NOMO-1 (cell line): ENCODE measurements around the gene C4BPA.

Experiments
- DNase-seq, 2 experiments: peaks; one replicate each; lab custom pipeline; 2025; ENCODE audit not compliant: unreplicated experiment in 2 of 2; lab: John Stamatoyannopoulos, UW

Gene C4BPA

DNA sequence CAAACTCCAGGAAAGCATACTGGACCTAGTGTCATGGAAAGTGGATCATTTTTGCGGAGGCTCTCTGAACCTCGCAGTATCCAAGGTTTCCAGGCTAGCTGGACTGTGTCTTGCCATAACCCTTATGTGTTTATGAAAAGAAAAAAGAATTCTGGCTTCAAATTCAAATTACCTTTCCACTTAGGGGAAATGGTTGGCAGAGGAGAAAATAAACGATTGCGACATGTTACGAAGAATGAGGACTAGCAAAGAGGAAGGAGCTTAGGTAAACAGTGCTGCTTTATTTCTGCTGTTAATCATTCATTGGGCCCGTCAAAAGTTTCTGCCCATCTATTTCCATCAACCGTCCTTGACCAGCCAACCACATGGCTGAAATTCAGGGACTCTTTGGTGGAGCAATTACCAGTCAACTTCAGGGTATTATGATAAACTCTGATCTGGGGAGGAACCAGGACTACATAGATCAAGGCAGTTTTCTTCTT, at the start of gene C4BPA:
Gene C4BPA (plus strand): TSS at position 342 of the 482 bp plus-strand sequence. CDS start 8,793 bp downstream, outside the sequence.
- peak; percentile 67 to 83 for DNase-seq

DNA sequence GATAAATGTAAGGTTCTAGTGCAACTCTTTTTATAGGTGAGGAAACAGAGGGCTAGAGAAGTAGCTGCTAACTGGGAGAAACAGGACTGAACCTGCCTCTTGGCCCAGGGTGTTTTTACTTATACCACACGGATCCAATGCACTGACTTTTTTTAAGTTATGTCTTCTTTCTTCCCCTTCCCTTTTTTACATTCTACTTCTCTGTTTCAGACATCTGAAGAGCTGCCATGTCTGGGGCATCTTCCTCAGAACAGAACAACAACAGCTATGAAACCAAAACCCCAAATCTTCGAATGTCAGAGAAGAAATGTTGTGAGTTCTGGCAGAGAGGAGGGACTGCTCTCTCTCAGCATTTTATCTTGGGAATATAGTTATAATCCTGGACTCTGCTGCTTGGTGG, 49.5 kb upstream of the C4BPA start:
- DNase-seq, result peak in 1 of 2 experiments; percentile 72

- DNase-seq, result no peak
Observed at GRCh38 chr1:207055386-207056001, 48.5 kb upstream of the C4BPA start.

- no peak for DNase-seq
Observed at GRCh38 chr1:207056673-207057072, 47.4 kb upstream of the C4BPA start.

DNA sequence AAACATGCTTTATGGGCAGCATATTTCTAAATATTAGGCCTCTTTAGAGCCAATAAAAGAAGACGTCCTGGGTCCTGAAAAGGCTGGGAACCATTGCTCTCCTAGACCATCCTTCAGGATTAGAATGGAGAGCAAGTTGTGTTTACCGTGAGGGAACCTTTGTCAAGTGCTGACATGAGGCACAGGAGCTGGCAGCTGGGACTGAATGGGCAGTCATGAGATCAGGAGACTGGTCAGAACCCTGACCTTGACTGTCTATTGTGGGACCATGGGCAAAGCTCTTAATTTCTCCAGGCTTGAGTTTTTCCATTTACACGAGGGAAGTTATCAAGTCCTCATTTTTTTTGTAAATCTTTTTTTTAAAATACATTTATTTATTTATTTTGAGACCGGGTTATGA, 45.8 kb upstream of the C4BPA start:
- DNase-seq, result no peak

- no peak for DNase-seq
Observed at GRCh38 chr1:207058878-207059867, 44.9 kb upstream of the C4BPA start.

DNA sequence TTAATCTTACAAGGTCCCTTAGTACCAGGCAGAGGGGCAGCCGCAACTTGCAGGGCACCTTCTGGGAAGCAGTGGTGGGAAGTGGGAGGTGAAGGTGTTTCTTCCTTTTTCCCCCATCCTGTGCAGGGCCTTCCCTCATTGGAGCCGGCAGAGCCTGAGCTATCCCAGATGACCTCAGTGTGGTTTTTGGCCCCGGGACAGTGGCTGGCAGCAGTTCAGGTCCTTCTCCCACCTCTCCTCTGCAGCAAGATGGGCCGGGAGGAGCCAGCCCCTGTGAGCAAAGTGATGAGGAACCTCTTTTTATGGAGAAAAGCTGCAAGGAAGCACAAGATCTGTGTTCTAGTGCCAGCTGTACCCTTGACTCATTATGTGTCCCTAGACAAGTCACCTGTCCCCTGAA, 44.2 kb upstream of the C4BPA start:
- no peak for DNase-seq

DNA sequence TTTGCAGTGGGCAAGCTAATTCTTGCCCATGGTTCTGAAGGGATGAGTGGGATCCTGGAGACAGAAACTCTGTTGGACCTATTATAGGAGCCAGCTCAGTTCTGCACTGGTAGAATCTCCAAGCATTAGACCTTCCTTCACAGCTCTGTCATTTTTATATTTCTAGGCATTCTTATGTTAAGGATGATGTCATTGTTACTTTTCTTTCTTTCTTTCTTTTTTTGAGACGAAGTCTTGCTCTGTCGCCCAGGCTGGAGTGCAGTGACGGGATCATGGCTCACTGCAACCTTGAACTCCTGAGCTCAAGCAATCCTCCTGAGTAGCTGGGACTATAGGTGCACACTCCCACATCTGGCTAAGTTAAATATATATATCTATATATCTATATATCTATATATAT, 43.4 kb upstream of the C4BPA start:
- no peak for DNase-seq

- DNase-seq, result no peak
Observed at GRCh38 chr1:207062058-207062457, 42.0 kb upstream of the C4BPA start.

- no peak for DNase-seq
Observed at GRCh38 chr1:207063014-207063413, 41.0 kb upstream of the C4BPA start.

- no peak for DNase-seq
Observed at GRCh38 chr1:207064561-207064960, 39.5 kb upstream of the C4BPA start.

DNA sequence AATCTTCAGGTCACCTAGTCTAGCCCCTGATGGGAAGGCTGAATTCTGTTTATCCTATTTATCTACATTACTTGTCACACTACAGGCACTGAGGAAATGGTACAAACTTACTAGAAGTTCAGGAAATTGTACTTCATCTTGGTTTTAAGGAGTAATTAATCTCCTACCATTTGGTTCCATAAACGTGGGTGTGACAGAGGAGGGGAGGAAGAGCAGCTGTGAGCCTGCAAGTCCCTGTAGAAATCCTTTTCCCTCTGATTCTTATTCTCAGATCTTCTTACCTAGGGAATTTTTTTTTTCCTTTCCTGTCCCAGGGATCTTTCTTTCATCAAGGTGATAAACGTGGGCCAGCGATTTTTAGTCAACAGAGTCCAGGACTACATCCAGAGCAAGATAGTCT, 36.8 kb upstream of the C4BPA start:
- no peak for DNase-seq

DNA sequence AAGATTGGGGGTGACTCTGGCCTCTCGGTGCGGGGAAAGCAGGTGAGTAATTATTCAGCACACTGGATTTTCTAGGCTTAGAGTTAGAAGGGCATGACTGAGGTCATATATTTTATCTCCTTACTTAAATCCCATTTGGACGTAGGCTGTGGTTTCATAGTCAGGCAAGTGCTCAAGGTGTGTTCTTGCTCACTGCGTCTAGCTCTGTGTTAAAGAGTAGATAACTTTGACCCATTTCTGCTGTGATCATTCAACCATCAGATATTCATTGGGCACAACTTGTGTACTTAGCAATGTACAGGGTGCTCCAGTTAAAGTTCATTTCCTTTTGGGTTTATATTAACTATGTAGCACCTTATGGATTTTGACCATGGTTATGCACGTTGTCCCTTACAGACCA, 36.4 kb upstream of the C4BPA start:
- DNase-seq, result no peak

DNA sequence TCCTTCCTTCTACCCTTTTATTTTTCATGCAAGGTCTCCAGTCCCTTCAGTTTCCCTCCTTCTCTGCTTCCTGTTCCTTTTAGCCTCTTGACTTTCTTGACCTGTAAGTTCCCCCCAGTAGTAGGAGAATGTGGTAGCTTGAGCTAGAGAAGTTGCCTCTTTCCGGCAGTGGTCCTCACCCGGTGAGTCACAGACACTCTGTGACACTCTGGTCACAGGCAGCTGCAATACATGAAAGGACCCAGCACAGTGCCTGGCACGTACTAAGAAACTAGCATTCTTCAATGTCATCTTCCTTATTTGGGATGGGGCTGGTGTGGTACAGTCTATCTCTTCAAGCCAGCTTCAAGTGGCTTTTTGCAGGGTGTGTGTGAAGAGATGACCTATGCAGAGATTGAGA, 35.0 kb upstream of the C4BPA start:
- DNase-seq, result no peak

- DNase-seq, result peak in 1 of 2 experiments; percentile 18
Observed at GRCh38 chr1:207069858-207070506, 34.1 kb upstream of the C4BPA start.

GRCh38 chr1:207070811-207071210, 33.2 kb upstream of the C4BPA start:
- peak; percentile 57 to 76 for DNase-seq

DNA sequence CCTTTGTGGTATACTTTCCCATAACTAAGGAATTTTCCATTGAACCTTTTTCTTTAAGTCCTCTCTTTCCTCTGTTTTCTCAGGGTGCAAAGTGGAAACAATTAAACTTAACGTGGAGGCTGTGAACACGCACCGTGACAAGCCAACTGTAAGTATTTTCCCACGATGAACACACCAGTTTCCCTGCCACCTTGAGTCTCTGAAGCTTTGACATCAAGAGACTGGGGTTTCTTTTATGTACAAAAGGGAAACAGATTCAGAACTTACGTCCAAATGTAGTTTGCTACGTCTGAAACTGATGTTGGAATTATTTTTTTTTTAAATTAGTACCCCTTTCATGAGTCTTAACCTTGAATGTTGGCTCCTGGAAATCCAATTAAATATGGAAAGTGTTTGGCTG, 32.6 kb upstream of the C4BPA start:
- no peak for DNase-seq

GRCh38 chr1:207072233-207072632, 31.8 kb upstream of the C4BPA start:
- DNase-seq, result no peak

DNA sequence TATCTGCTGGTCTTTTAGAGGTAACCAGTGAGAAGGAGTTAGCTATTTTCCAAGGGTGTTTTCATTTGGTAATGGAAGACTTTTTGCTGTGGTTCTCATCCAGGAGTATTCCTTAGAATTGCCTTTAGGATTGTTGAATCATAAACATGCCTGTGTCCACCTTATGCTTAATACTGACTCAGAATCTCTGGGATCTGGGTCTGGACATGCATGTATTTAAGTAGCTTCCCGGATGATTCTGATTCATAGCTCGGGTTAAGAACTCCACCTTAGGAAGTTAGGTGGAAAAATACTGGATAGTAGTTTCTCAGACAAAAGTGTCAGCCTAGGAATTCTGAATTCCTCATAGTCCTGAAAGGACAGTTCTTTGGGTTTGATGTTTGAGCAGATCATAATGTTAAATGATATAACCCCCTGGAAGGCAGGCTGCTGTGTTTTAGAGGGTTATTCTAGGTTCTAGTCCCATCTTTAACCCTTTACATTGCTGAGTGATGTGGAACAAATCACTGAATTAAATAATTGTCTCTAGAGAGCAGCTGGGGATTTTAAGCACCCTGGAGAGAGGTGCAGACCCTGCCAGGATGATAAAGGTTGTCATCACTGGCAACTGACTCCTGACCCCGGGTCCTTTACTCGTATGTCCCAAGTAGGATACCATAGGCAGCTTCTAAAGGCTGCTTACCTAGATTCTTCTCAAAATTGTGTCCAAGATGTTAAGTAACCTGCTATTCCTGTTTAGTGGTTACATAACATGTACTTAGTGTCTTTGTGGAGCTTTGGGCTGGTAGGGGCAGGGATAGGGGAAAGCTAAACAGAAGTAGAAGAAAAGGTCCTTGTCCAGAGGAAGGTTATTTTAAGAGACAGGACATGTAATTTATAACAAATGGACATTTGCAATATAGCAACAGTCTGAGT, 29.9 kb upstream of the C4BPA start:
- DNase-seq, result no peak
